PC-3 (cell line): ENCODE data around the gene FASTKD3.

Source experiments
- EZH2 ChIP-seq: fragments of 300-600 bp; sonication (generic); IDR thresholded peaks from one replicate; pipeline ENCODE4 v1.6.1; 2017; ENCODE audit warnings: antibody characterized with exemption, mild to moderate bottlenecking, low read length; ENCODE audit not compliant: unreplicated experiment
- EZH2phosphoT487 ChIP-seq: fragments of 300-600 bp; sonication (generic); IDR thresholded peaks from 2 replicates; pipeline ENCODE4 v1.6.1; 2018; ENCODE audit warnings: mild to moderate bottlenecking, antibody characterized with exemption, low read length, borderline replicate concordance
- TF ChIP-seq, protein P1 (sequence below): fragments of 300-600 bp; sonication (generic); conservative IDR thresholded peaks from 2 replicates; pipeline ENCODE4 v1.5.1; 2017; ENCODE audit warnings: antibody characterized with exemption, low read depth, mild to moderate bottlenecking, low read length

DNA sequence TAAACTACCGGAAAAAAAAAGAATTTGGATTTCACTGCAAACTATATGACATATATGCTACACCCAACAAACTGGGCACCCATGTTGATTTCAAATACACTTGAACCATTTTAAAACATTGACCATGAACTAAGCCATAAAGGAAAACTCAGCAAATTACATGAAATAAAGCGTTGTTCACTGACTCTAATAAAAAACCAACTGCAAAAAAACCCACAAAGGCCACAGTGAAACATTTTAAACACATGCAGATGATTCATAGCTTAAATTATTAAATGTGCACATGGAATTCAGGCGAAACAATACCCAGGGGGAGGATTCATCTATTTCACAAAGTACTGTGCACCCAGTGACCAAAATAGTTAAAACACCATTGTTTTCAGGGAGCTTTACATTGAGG lies 33.4 kb upstream of the FASTKD3 start:
- TF ChIP-seq, protein P1, sequence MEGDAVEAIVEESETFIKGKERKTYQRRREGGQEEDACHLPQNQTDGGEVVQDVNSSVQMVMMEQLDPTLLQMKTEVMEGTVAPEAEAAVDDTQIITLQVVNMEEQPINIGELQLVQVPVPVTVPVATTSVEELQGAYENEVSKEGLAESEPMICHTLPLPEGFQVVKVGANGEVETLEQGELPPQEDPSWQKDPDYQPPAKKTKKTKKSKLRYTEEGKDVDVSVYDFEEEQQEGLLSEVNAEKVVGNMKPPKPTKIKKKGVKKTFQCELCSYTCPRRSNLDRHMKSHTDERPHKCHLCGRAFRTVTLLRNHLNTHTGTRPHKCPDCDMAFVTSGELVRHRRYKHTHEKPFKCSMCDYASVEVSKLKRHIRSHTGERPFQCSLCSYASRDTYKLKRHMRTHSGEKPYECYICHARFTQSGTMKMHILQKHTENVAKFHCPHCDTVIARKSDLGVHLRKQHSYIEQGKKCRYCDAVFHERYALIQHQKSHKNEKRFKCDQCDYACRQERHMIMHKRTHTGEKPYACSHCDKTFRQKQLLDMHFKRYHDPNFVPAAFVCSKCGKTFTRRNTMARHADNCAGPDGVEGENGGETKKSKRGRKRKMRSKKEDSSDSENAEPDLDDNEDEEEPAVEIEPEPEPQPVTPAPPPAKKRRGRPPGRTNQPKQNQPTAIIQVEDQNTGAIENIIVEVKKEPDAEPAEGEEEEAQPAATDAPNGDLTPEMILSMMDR, result no peak
- TF ChIP-seq EZH2, result no peak
- no peak for TF ChIP-seq EZH2phosphoT487
